ENCODE measurements around the gene PLCB1.
"Not testable (repeated sequence)": the region's sequence is repeated elsewhere in the genome, so short reads cannot be mapped to it uniquely, and the experiment has no call there.

Gene PLCB1

GRCh38 chr20:8547035-8547650, 415.1 kb downstream of the PLCB1 start:
- DNase-seq (ENCODE audit: low read depth) = no peak

DNA sequence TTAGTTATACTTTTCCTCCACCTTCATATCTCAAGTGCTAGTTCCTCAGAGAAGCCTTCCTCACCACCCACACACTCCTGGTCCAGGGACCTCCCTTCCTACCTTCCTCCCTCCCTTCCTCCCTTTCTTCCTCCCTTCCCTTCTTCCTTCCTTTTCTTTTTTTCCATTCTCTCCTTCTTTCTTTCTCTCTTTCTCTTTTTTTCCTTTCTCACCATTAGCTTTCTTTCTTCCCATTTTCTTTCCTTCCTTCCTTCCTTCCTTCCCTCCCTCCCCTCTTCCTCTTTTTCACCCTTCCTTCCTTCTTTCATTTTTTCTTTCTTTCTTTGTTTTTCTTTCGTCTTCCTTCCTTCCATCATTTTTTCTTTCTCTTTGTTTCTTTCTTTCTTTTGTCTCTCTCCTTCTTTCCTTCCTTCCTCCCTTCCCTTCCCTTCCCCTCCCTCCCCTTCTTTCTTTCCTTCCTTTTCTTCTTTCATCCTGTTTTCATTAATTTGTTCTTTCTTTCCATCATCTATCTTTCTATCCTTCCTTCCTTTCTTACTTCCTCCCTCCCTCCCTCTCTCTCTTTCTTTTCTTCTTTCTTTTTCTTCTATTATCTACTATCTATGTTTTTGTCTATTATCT, 416.0 kb downstream of the PLCB1 start:
- DNase-seq (ENCODE audit: low read depth) = no peak

GRCh38 chr20:8549192-8549591, 417.1 kb downstream of the PLCB1 start:
- no peak for DNase-seq (ENCODE audit: low read depth)

DNA sequence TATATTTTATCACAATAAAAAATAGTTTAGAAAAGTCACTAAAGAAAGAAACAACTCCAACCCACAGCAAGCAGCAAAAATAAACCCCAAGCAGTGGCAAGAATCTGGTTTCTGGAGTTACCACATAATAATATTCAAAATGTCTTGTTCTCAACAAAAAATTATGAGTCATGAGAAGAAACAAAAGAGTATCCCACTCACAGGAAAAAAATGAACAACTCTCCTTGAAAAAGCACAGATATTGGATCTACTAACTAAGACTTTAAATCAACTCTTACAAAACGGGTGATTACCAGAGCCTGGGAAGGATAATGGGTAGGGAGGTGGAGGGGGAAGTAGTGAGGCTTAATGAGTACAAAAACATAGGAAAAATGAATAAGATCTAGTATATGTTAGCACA, 425.6 kb downstream of the PLCB1 start:
- no peak for DNase-seq (ENCODE audit: low read depth)

- DNase-seq (ENCODE audit: low read depth) = no peak
Measured at GRCh38 chr20:8562356-8562755, 430.3 kb downstream of the PLCB1 start.

GRCh38 chr20:8568075-8568474, 436.0 kb downstream of the PLCB1 start:
- no peak for DNase-seq (ENCODE audit: low read depth)

DNA sequence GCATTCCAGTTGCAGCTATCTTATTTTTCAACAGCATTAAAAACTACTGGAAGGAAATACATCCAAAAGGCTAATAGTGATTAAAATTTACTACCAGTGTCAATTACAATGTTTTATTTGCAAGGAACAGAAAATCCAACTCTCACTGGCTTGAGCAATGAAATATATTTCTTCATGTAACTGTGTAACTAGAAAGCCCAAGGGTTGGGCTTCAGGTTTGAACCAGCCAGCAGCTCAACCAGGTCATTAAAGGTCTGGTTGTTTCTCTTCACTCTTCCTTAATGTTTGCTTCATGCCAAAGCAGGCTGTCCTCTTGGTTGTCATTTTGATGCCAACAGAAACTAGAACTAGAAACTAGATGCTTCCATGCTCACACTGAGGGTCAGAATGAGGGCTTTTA, 437.7 kb downstream of the PLCB1 start:
- DNase-seq (ENCODE audit: low read depth) = no peak

DNA sequence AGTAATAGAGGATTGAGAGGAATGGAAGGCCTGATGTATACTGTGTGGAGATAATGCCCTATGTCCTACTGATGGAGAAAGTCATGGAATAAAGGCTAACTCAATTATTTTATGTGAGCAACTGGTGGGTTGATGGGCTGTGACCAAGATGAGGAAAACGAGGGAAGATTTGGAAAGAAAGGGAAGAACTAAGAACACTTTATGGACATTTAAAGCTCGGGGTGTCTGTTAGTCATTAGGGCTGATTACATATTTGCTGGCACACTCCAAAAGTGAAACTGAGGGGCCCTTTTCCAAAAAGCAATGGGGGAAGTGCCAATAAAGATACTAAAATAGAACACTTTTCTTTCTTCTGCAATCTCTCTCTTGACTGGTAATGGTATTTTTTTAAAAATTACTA, 439.5 kb downstream of the PLCB1 start:
- no peak for DNase-seq (ENCODE audit: low read depth)

GRCh38 chr20:8573686-8574085, 441.6 kb downstream of the PLCB1 start:
- no peak for DNase-seq (ENCODE audit: low read depth)

GRCh38 chr20:8575114-8575513, 443.0 kb downstream of the PLCB1 start:
- no peak for DNase-seq (ENCODE audit: low read depth)

- no peak for DNase-seq (ENCODE audit: low read depth)
Measured at GRCh38 chr20:8578161-8578865, 446.2 kb downstream of the PLCB1 start.

DNA sequence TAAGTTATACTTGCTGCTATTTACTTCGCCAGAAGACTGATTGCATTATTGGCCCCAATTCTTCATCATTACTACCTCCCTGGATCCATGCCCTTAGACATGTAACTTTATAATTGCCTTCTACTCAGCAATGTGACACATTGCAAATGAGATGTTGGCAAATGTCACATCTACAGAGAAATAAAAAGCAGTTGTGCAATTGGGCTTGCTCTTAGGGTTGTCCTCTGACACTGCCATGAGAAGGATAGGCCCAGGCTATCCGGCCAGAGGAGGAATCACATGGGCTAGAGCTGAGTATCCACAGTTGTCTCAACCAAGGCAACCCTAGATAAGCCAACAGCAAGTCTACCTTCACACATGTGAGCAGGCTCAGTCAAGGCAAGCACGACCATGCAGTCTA, 447.0 kb downstream of the PLCB1 start:
- no peak for DNase-seq (ENCODE audit: low read depth)

- no peak for DNase-seq (ENCODE audit: low read depth)
Measured at GRCh38 chr20:8581446-8582183, 449.5 kb downstream of the PLCB1 start.

- no peak for DNase-seq (ENCODE audit: low read depth)
Measured at GRCh38 chr20:8583012-8583565, 451.0 kb downstream of the PLCB1 start.

- no peak for DNase-seq (ENCODE audit: low read depth)
Measured at GRCh38 chr20:8583566-8584043, 451.5 kb downstream of the PLCB1 start.

- no peak for DNase-seq (ENCODE audit: low read depth)
Measured at GRCh38 chr20:8587251-8587650, 455.2 kb downstream of the PLCB1 start.

DNA sequence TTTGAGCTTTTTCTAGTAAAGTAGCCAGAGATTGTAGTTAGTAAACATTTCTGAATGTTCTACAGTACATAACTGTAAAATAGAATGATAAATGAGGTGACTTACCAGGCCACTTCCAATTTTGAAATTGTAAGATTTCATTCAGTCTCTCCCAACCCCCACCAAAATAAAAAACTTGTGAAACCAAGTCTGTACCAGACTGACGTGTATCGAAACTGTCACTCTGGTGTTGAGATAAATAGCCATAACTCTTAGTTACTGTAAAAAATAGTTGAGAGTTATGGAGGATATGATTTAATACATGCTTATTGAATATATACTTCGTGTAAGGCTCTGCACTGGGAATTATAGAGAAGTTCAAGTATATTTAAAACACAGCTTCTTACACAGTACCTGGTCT, 455.7 kb downstream of the PLCB1 start:
- no peak for DNase-seq (ENCODE audit: low read depth)

DNA sequence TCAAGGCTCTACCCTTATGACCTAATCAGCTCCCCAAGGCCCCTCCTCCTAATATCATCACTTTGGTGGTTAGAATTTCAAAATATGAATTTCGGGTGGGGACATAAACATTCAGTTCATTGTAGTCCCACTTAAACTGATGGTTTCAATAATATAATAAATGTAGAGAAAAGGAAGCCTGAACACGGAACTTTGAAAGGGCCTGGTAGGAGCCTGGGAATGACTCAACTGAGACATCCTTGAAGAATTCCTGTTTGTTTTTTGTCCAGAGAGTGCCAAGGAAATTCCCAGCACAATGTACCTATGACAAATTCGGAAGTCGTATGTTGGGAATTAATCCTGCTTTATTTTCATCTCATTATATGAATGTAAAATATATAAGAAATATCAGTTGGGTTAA, 457.9 kb downstream of the PLCB1 start:
- DNase-seq (ENCODE audit: low read depth) = no peak

- DNase-seq (ENCODE audit: low read depth) = not testable (repeated sequence)
Measured at GRCh38 chr20:8600910-8601541, 469.0 kb downstream of the PLCB1 start.

DNA sequence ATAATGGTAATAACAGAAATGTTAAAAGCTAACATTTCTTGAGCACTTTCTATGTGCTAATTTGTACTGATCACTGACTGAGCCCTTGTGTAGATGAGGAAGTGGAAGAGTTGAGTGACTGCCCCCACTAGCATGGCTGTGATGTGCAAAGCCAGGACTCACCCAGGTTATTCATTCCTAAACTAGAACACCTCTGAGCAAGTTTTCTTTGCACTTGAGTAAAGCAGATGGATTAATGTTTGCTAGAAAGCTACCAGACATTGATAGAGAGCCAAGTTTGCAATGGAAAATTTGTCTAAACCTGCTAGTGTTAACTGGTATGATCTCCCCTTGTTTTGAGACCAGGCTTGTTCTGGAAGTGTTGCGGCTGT, 469.5 kb downstream of the PLCB1 start:
- no peak for DNase-seq (ENCODE audit: low read depth)

DNA sequence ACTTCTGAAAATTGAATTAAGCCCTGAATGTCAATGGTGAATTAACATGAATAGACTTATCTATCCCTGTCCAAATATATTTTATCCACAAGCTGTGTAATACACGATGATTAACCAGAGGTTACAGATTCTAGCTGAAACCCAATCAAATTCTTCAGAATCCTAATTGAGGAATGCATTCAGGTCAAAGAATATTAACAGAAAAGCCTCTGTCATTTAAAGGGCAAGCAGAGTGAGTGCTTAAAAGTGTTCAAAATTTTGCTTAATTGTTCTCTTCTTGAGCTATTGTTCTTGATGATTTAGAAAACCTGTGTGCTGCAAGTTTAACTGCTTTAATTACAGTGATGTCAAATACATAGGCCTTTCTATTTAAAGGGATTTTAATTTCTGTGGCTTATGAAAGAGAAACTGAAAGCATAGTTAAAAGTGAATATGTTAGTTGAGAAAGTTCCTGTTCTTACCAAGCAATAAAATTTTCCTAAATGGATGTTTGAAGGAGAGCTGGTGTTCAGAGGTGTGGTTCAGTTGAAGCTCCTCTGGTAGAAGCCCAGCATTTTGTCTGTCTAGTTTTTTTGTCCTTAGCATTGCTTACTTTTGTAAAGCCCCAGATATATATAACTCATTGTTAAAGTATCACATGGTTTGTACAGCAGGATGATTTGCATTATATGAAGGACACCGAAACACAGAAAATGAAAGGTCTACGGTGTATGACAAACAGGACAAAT, 470.5 kb downstream of the PLCB1 start:
- DNase-seq (ENCODE audit: low read depth) = no peak
